ENCODE results near the gene TBPL1. TPM values are rescaled to one million over a fixed set of nuclear protein-coding genes. Genes with fewer than 3 reads are reported as not detected.
A peak's percentile ranks its signal among the peaks of the same experiment; 100 is the strongest.

The TBPL1 gene
- total and polyA plus RNA-seq, 11 donors, result 9.9 to 20.3 (median 16.0) TPM

DNA sequence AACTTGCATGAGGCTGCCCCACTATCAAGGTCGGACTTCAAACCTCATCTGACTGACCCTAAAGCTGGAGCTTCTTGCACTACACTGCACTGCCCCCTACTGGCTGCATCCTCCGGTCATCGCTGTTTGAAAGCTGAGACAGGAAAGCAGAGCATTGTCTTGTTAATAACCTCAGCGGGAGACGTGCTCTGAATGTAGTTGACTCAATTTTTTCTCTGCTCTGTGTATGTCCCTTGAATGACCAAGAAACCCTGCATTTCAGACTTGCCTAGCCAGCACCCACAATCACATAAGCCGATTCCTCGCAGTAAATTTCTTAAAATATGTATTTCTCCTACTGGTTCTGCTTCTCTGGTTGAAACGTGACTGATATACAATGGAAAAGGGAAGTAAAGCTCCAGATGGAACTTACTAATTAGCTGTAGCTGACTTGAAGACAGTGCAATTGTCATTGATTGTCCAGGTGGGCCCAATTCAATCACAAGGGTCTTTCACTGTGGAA is 36.3 kb upstream of the TBPL1 start:
- H3K4me1 ChIP-seq, result peaks cover 0 to 5% (median 0%) of the 10 kb centered on the region in 12 donors
- no peak overlapping the region for H3K4me3 ChIP-seq
- H3K27ac ChIP-seq, result no peak overlapping the region
- intact Hi-C loops (cut with DNase I), result loop anchor here (1.0 to 10.0 kb wide), 11 partner anchors 79 to 1384 kb away; partner anchors contain the start of genes RPS12 (in 1 of the 10) and TAAR9 (in 1 of the 10)
- H3K27me3 ChIP-seq, result peaks cover 0 to 9% (median 0%) of the 10 kb centered on the region in 9 donors
- no peak for TF ChIP-seq POLR2A (IDR thresholded peaks at IDR 0.05)
- TF ChIP-seq, protein P1, sequence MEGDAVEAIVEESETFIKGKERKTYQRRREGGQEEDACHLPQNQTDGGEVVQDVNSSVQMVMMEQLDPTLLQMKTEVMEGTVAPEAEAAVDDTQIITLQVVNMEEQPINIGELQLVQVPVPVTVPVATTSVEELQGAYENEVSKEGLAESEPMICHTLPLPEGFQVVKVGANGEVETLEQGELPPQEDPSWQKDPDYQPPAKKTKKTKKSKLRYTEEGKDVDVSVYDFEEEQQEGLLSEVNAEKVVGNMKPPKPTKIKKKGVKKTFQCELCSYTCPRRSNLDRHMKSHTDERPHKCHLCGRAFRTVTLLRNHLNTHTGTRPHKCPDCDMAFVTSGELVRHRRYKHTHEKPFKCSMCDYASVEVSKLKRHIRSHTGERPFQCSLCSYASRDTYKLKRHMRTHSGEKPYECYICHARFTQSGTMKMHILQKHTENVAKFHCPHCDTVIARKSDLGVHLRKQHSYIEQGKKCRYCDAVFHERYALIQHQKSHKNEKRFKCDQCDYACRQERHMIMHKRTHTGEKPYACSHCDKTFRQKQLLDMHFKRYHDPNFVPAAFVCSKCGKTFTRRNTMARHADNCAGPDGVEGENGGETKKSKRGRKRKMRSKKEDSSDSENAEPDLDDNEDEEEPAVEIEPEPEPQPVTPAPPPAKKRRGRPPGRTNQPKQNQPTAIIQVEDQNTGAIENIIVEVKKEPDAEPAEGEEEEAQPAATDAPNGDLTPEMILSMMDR (IDR thresholded peaks at IDR 0.05), result peak; percentile 75 to 94 (median 86)
- 11 to 16% (median 12%) methylated on average over 8 of the region's 8 CpGs for WGBS, 4 donors
- H3K9me3 ChIP-seq, result peaks cover 0 to 11% (median 0%) of the 10 kb centered on the region in 12 donors
- peak; percentile 82 to 91 (median 84) for DNase-seq
- no peaks in the 10 kb centered on the region for H3K36me3 ChIP-seq
- peak in 3 of 4 donors; percentile 82 to 90 (median 85) for ATAC-seq

DNA sequence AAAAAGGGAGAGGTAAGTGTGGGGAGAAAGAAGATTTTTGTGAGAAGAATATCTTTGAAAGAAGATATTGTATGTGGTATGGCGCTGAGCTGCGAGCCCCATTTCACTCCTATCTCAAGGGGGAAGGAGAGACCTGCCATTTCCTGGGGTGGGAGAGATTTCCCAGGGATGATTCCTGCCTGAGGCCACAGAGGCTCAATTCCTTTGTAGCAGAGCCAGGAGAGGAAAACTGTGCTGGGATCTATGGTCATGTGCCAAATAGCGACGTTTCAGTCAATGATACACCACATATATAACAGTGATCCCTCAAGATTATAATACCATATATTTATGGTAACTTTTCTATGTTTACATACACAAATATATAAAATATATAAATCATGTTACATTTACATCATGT is 35.2 kb upstream of the TBPL1 start:
- Histone ChIP-seq H3K4me3 (no peak overlapping the region), H3K27ac (no peak overlapping the region), H3K4me1 (peaks cover 0 to 5% (median 0%) of the 10 kb centered on the region in 12 donors), H3K27me3 (peaks cover 0 to 9% (median 0%) of the 10 kb centered on the region in 9 donors), H3K36me3 (no peaks in the 10 kb centered on the region), H3K9me3 (peaks cover 0 to 10% (median 0%) of the 10 kb centered on the region in 12 donors)
- intact Hi-C loops (cut with DNase I), result loop anchor here in 9 of 10 donors (2.0 to 10.0 kb wide), 10 partner anchors 80 to 1385 kb away; partner anchors contain the start of genes RPS12 (in 1 of the 9) and TAAR9 (in 1 of the 9)
- ATAC-seq (no peak), DNase-seq (no peak)
- WGBS, 4 donors, result 63 to 75% (median 71%) methylated on average over 4 of the region's 4 CpGs
- TF ChIP-seq, protein P1 (IDR thresholded peaks at IDR 0.05), result no peak
- no peak for TF ChIP-seq POLR2A (IDR thresholded peaks at IDR 0.05)

DNA sequence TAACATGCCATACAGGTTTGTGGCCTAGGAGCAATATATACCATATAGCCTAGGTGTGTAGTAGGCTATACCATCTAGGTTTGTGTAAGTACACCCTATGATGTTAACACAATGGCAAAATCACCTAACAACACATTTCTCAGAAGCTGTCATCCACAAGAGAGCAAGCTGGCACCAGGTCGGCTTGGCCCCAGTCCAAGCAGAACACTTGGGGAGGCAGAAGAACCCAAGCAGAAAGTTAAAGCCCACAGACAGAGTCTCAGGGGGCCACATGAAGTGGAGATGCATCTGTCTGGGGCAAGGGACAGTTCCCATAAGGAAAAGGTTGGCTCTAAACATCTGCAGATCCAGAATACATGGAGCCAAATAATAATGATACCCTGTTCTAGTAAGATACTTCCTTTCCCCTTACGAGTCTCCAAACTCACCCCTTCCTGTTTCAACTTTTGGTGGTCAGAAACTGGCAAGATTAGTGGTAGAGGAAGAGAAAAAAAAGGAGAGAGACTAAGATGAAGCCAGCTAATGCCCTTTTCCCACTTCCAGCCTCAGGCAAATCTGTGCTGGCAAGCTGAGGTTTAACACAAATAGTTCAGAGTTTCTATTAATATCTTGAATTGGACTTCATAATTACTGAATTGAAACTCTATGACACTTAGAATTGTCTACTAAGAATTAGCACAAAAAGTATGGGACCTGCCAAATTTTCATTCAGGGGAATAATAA is 34.7 kb upstream of the TBPL1 start:
- no peak for DNase-seq
- intact Hi-C loops (cut with DNase I), result loop anchor here in 8 of 10 donors (5.0 to 10.0 kb wide), 8 partner anchors 81 to 1386 kb away; partner anchors contain the start of genes RPS12 (in 1 of the 8) and TAAR9 (in 1 of the 8)
- Histone ChIP-seq H3K36me3 (no peaks in the 10 kb centered on the region), H3K27me3 (peaks cover 0 to 5% (median 0%) of the 10 kb centered on the region in 9 donors), H3K9me3 (peaks cover 0 to 9% (median 0%) of the 10 kb centered on the region in 12 donors), H3K27ac (no peak overlapping the region), H3K4me3 (no peak overlapping the region), H3K4me1 (peaks cover 0 to 5% (median 0%) of the 10 kb centered on the region in 12 donors)
- ATAC-seq, result no peak
- no peak for TF ChIP-seq POLR2A (IDR thresholded peaks at IDR 0.05)
- TF ChIP-seq, protein P1 (IDR thresholded peaks at IDR 0.05), result no peak
- WGBS, 4 donors, result 57 to 65% (median 59%) methylated on average over 2 of the region's 2 CpGs

DNA sequence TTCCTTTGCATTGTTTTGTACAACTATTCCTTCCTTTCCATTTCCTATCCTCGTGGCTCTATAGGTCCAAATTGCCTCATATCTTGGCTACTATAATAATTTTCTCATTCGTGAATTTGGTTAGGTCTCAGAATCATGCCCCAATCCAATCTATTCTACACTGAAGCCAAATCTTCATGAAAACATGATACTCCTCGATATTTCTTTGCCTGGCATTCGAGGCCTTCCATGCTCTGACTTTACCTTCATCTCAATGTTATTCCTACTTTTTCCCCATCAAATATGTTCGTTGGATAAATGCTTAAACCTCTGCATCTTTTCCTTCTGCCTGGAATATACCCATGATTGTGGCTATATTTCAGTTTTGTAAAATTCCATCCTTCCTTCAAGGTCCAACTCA is 33.7 kb upstream of the TBPL1 start:
- TF ChIP-seq, protein P1 (IDR thresholded peaks at IDR 0.05), result no peak
- no peak for TF ChIP-seq POLR2A (IDR thresholded peaks at IDR 0.05)
- Histone ChIP-seq H3K9me3 (no peaks in the 10 kb centered on the region), H3K4me1 (peaks cover 0 to 5% (median 0%) of the 10 kb centered on the region in 12 donors), H3K36me3 (no peaks in the 10 kb centered on the region), H3K27ac (no peak overlapping the region), H3K27me3 (peaks cover 0 to 5% (median 0%) of the 10 kb centered on the region in 9 donors), H3K4me3 (no peak overlapping the region)
- DNase-seq (no peak), ATAC-seq (no peak)
- WGBS, 4 donors, result 77 to 86% (median 84%) methylated on average over 5 of the region's 5 CpGs
- intact Hi-C loops (cut with DNase I), result loop anchor here in 8 of 10 donors (5.0 to 10.0 kb wide), 8 partner anchors 82 to 1387 kb away; partner anchors contain the start of genes RPS12 (in 1 of the 8) and TAAR9 (in 1 of the 8)
